Right atrium auricular region (tissue), 2 donors: ENCODE measurements around the gene CTNND2. TPM values are rescaled to one million over a fixed set of nuclear protein-coding genes. Genes with fewer than 3 reads are reported as not detected.

Experiments used
- DNase-seq: peaks from one replicate; pipeline ENCODE4 v3.0.0-alpha.2; 2019; ENCODE audit warnings: low spot score
- H3K27ac ChIP-seq, 2 donors: fragments of 200-600 bp; sonication (generic); 1 replicate in 1 of 2; 2 replicates in 1 of 2; pipeline ENCODE4 v1.5.1; 2016 to 2019
- H3K27me3 ChIP-seq, 2 donors: fragments of 200-600 bp; sonication (generic); one replicate each; pipeline versions ENCODE4 v1.5.1 to v1.6.0; 2017 to 2019
- H3K36me3 ChIP-seq: fragments of 200-600 bp; sonication (generic); one replicate; pipeline ENCODE4 v1.5.1; 2016
- H3K4me1 ChIP-seq, 2 donors: fragments of 200-600 bp; sonication (generic); one replicate each; pipeline versions ENCODE4 v1.5.1 to v1.6.0; 2017 to 2019
- H3K4me3 ChIP-seq, 2 donors: fragments of 200-600 bp; sonication (generic); 1 replicate in 1 of 2; 2 replicates in 1 of 2; pipeline ENCODE4 v1.5.1; 2017 to 2019; ENCODE audit warnings: mild to moderate bottlenecking in 1 of 2, moderate library complexity in 1 of 2
- H3K9me3 ChIP-seq, 2 donors: fragments of 200-600 bp; sonication (generic); one replicate each; pipeline ENCODE4 v1.5.1; 2019
- total RNA-seq, 2 donors: library from RNA; depleted of rRNA; stranded (reverse); fragments of >200 nt; gene quantifications; one replicate each; pipeline ENCODE4 v1.1.0, GENCODE V29; 2016
- TF ChIP-seq, protein P1 (sequence below), 2 donors: fragments of 200-600 bp; sonication (generic); IDR thresholded peaks; one replicate each; pipeline ENCODE4 v1.5.1; 2019; ENCODE audit warnings: antibody characterized with exemption in 2 of 2

The CTNND2 gene
- total RNA-seq, 2 donors from 2014 or later, result 8.6 to 9.0 TPM

DNA sequence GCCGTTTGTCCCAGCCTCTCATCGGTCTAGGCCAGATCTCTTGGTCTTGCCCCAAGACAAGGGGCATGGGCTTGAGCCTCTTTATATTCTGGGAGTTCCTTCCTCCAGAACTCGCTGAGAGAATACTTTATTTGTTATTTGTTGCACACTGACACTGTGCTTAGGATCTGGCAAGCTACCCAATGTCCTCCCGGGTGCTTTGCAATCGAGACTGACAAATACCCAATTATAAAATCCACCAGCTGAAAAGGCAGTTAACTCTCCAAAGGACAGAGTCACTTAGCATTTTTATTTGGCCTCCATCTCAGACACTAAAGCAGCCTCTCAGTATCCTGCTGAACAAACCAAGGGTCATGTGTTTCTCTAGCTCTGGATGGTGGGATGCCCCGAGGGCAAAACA is 643.0 kb downstream of the CTNND2 start:
- no peaks in the 10 kb centered on the region for H3K9me3 ChIP-seq
- H3K4me1 ChIP-seq, result no peaks in the 10 kb centered on the region
- H3K27me3 ChIP-seq, result no peaks in the 10 kb centered on the region
- no peak overlapping the region for H3K27ac ChIP-seq
- DNase-seq, result no peak
- no peak overlapping the region for H3K4me3 ChIP-seq
- TF ChIP-seq, protein P1, sequence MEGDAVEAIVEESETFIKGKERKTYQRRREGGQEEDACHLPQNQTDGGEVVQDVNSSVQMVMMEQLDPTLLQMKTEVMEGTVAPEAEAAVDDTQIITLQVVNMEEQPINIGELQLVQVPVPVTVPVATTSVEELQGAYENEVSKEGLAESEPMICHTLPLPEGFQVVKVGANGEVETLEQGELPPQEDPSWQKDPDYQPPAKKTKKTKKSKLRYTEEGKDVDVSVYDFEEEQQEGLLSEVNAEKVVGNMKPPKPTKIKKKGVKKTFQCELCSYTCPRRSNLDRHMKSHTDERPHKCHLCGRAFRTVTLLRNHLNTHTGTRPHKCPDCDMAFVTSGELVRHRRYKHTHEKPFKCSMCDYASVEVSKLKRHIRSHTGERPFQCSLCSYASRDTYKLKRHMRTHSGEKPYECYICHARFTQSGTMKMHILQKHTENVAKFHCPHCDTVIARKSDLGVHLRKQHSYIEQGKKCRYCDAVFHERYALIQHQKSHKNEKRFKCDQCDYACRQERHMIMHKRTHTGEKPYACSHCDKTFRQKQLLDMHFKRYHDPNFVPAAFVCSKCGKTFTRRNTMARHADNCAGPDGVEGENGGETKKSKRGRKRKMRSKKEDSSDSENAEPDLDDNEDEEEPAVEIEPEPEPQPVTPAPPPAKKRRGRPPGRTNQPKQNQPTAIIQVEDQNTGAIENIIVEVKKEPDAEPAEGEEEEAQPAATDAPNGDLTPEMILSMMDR (IDR thresholded peaks at IDR 0.05), result no peak
- H3K36me3 ChIP-seq, result no peaks in the 10 kb centered on the region

DNA sequence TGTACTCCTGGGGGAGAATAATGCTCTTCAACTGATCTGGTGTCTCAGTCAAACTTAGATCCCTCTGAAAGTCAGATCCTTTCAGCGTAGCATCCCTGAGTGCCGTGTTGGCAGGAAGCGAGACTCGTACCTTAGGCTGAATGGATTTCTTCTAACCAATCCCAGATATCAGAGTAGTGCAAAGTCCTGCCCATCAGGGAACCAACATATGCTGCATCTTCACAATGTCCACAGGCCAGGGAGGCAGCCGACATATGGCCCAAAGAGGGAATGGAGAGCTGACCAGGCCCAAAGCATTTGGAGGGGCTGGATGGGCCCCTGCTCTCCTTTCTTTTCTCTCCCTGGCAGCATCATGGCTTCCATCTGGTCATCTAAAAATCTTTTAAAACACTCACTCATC is 646.2 kb downstream of the CTNND2 start:
- Histone ChIP-seq H3K27me3 (no peaks in the 10 kb centered on the region), H3K4me1 (no peaks in the 10 kb centered on the region), H3K27ac (no peak overlapping the region), H3K36me3 (no peaks in the 10 kb centered on the region), H3K9me3 (no peaks in the 10 kb centered on the region), H3K4me3 (no peak overlapping the region)
- DNase-seq, result no peak
- TF ChIP-seq, protein P1 (IDR thresholded peaks at IDR 0.05), result no peak

DNA sequence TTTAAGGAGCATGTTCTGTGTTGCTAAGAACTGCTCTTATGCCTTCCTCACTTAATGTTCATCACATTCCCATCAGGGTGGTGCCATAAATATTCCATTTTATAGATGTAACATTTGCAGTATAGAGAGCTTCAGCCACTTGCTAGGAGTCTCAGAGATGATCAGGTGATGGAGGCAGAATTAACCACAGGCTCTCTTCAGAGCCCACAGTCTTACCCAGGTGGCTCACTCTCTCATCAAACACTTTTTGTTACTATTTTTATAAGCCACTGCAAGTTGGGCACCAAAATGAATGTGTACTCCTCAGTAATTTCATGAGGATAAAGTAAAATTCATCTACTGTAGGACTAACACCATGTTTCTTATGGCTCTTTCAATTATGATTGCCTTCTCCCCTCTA is 651.7 kb downstream of the CTNND2 start:
- Histone ChIP-seq H3K4me3 (no peak overlapping the region), H3K27ac (no peak overlapping the region), H3K4me1 (peaks cover 0 to 5% of the 10 kb centered on the region in 2 donors), H3K9me3 (no peaks in the 10 kb centered on the region), H3K27me3 (no peaks in the 10 kb centered on the region), H3K36me3 (no peaks in the 10 kb centered on the region)
- no peak for DNase-seq
- TF ChIP-seq, protein P1 (IDR thresholded peaks at IDR 0.05), result no peak

DNA sequence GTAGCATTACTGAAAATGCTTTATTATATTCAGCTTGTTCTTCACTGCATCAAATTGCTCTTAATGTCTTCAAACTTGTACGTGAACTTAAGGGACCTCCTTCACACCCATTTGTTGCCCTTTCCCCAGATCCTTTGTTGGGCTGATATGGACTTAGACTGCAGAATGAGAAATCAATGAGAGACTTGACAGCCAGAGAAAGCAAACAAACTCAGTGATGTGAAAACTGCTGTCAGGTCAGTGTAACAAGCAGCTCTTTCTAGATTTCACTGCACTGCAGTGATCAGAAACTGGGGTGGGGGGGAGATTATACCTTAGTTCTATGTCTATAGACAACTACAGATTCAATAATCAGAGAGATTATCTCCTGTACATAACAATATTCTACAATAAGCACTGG is 652.2 kb downstream of the CTNND2 start:
- no peaks in the 10 kb centered on the region for H3K36me3 ChIP-seq
- no peak for DNase-seq

DNA sequence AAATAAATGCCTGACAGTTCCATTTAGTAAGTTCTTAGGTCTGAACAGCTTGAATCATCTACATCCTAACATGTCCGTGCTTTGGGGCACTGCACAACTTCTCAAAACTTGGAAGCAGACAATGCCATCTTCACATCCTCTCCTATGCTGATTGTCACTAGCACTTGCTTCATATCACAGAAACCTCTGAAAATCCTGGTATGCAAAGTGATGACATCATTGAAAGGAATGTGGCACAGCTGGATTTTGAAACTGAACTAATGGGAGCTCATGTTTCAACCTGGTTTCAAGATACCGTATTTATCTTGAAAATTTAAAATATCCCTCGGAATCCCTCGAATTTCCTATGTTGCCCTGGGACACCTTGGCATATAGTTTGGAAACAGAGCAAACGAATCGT is 653.0 kb downstream of the CTNND2 start:
- Histone ChIP-seq H3K36me3 (no peaks in the 10 kb centered on the region), H3K4me1 (peaks cover 0 to 5% of the 10 kb centered on the region in 2 donors), H3K27ac (no peak overlapping the region), H3K9me3 (no peaks in the 10 kb centered on the region), H3K4me3 (no peak overlapping the region), H3K27me3 (no peaks in the 10 kb centered on the region)
- TF ChIP-seq, protein P1 (IDR thresholded peaks at IDR 0.05), result no peak
- DNase-seq, result no peak

More for the DNA sequence above, 652.2 kb downstream of the CTNND2 start:
- H3K4me1 ChIP-seq, result peaks cover 0 to 5% of the 10 kb centered on the region in 2 donors
- no peak overlapping the region for H3K27ac ChIP-seq
- no peaks in the 10 kb centered on the region for H3K9me3 ChIP-seq
- TF ChIP-seq, protein P1 (IDR thresholded peaks at IDR 0.05), result no peak
- no peak overlapping the region for H3K4me3 ChIP-seq
- H3K27me3 ChIP-seq, result no peaks in the 10 kb centered on the region

DNA sequence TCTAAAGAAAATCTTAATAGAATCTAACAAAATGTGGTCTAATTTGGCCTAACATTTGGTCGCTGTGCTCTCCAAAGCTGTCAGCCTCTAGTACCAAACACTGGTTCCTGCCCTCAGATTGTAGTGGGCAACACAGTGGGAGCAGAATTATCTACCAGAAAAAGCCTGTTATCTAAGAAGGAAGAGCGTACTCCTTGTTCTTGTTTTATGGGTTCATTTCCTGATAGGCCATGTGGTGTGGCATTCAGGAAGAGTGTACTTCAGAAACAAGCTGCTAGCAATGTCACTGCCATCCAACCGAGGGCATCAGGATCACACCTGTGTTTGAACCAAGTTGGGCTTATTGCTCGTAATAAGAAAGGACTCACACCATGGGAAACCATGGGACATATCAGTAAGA is 655.3 kb downstream of the CTNND2 start:
- Histone ChIP-seq H3K4me3 (no peak overlapping the region), H3K36me3 (no peaks in the 10 kb centered on the region), H3K9me3 (no peaks in the 10 kb centered on the region), H3K4me1 (peaks cover 0 to 5% of the 10 kb centered on the region in 2 donors), H3K27ac (no peak overlapping the region), H3K27me3 (no peaks in the 10 kb centered on the region)
- TF ChIP-seq, protein P1 (IDR thresholded peaks at IDR 0.05), result no peak
- no peak for DNase-seq
